HG02884 (cell line): ENCODE data around the gene PDXK.

Experiments
- ATAC-seq: cut with Tn5 transposase; IDR thresholded peaks from one replicate; pipeline ENCODE4 v1.9.1; 2021; ENCODE audit warnings: mild to moderate bottlenecking, moderate library complexity; ENCODE audit not compliant: unreplicated experiment

The PDXK gene

GRCh38 chr21:43801006-43801783 is 82.3 kb downstream of the PDXK start:
- no peak for ATAC-seq

GRCh38 chr21:43802713-43803313 is 83.9 kb downstream of the PDXK start:
- no peak for ATAC-seq

GRCh38 chr21:43803558-43804300 is 84.8 kb downstream of the PDXK start:
- ATAC-seq: no peak

GRCh38 chr21:43805275-43805800 is 86.4 kb downstream of the PDXK start:
- peak; percentile 75 for ATAC-seq

- ATAC-seq: no peak
Observed at GRCh38 chr21:43806017-43806710, 87.2 kb downstream of the PDXK start.

GRCh38 chr21:43808367-43808766 is 89.4 kb downstream of the PDXK start:
- ATAC-seq: no peak

- ATAC-seq: no peak
Observed at GRCh38 chr21:43808832-43809251, 89.9 kb downstream of the PDXK start.

- no peak for ATAC-seq
Observed at GRCh38 chr21:43809346-43809799, 90.4 kb downstream of the PDXK start.

GRCh38 chr21:43809853-43810504 is 91.0 kb downstream of the PDXK start:
- no peak for ATAC-seq

- peak; percentile 54 for ATAC-seq
Observed at GRCh38 chr21:43810505-43811261, 91.8 kb downstream of the PDXK start.

- no peak for ATAC-seq
Observed at GRCh38 chr21:43811262-43812105, 92.6 kb downstream of the PDXK start.
